Loucy (cell line): ENCODE measurements around the gene F12.

Experiments used
- H2AFZ ChIP-seq: fragments of 200-600 bp; sonication (generic); 2 replicates; pipeline ENCODE4 v1.6.0; 2016; ENCODE audit warnings: antibody characterized with exemption, mild to moderate bottlenecking, low read length, moderate library complexity
- H3F3A ChIP-seq: fragments of 200-600 bp; 2 replicates; pipeline ENCODE4 v1.6.0; 2016; ENCODE audit warnings: antibody characterized with exemption, low read depth, mild to moderate bottlenecking
- H3K27me3 ChIP-seq: fragments of 200-600 bp; sonication (generic); 2 replicates; pipeline ENCODE4 v1.6.1; 2014; ENCODE audit warnings: low read length, mild to moderate bottlenecking; ENCODE audit not compliant: insufficient read depth, poor library complexity, severe bottlenecking
- H3K36me3 ChIP-seq: fragments of 200-600 bp; sonication (generic); 2 replicates; pipeline ENCODE4 v1.6.1; 2016; ENCODE audit warnings: low read length; ENCODE audit not compliant: insufficient read depth
- H3K4me1 ChIP-seq: fragments of 200-600 bp; sonication (generic); 2 replicates; pipeline ENCODE4 v1.5.1; 2014; ENCODE audit warnings: low read length, mild to moderate bottlenecking; ENCODE audit not compliant: insufficient read depth, poor library complexity, severe bottlenecking
- H3K4me2 ChIP-seq: fragments of 200-600 bp; sonication (generic); 2 replicates; pipeline ENCODE4 v1.6.0; 2014; ENCODE audit warnings: antibody characterized with exemption, low read length, low read depth, mild to moderate bottlenecking; ENCODE audit not compliant: poor library complexity, severe bottlenecking
- H3K4me3 ChIP-seq: fragments of 200-600 bp; sonication (generic); 2 replicates; pipeline ENCODE4 v1.5.1; 2014; ENCODE audit warnings: low read length, mild to moderate bottlenecking, mixed read lengths; ENCODE audit not compliant: poor library complexity, severe bottlenecking
- H3K79me2 ChIP-seq: fragments of 200-600 bp; sonication (generic); 2 replicates; pipeline ENCODE4 v1.6.1; 2014; ENCODE audit warnings: low read length; ENCODE audit not compliant: insufficient read depth
- H3K9ac ChIP-seq: fragments of 200-600 bp; sonication (generic); 2 replicates; pipeline ENCODE4 v1.6.0; 2014; ENCODE audit warnings: mild to moderate bottlenecking, low read depth, low read length, moderate library complexity; ENCODE audit not compliant: poor library complexity, severe bottlenecking
- H3K9me2 ChIP-seq: fragments of 200-600 bp; sonication (generic); replicated peaks from 2 replicates; pipeline ENCODE4 v1.6.1; 2016; ENCODE audit warnings: low read depth, low read length, mixed read lengths
- H3K9me3 ChIP-seq: fragments of 200-600 bp; sonication (generic); 2 replicates; pipeline ENCODE4 v1.6.1; 2014; ENCODE audit warnings: mild to moderate bottlenecking, antibody characterized with exemption, low read length, low read depth; ENCODE audit not compliant: insufficient read depth
- H4K20me1 ChIP-seq: fragments of 200-600 bp; sonication (generic); 2 replicates; pipeline ENCODE4 v1.6.0; 2014; ENCODE audit warnings: antibody characterized with exemption, low read length, mild to moderate bottlenecking; ENCODE audit not compliant: insufficient read depth, poor library complexity, severe bottlenecking
- CTCF ChIP-seq: fragments of 200-600 bp; sonication (generic); conservative IDR thresholded peaks from 2 replicates; pipeline ENCODE4 v1.5.1; 2014; ENCODE audit warnings: mild to moderate bottlenecking, antibody characterized with exemption, low read length
- EZH2phosphoT487 ChIP-seq: fragments of 200-600 bp; IDR thresholded peaks from 2 replicates; pipeline ENCODE4 v1.6.1; 2018; ENCODE audit warnings: antibody characterized with exemption, mild to moderate bottlenecking, moderate library complexity, borderline replicate concordance

Gene F12

GRCh38 chr5:177449140-177450061 is 40.0 kb upstream of the F12 start:
- Histone ChIP-seq H3K4me1 (no peaks in the 10 kb centered on the region), H4K20me1 (peaks cover 3% of the 10 kb centered on the region), H3K4me3 (no peak overlapping the region)

GRCh38 chr5:177448244-177448950 is 39.0 kb upstream of the F12 start:
- H3K4me3 ChIP-seq, result no peak overlapping the region
- TF ChIP-seq CTCF (no peak), EZH2phosphoT487 (no peak)
- no peaks in the 10 kb centered on the region for H3K9me2 ChIP-seq
- H3K36me3 ChIP-seq, result no peaks in the 10 kb centered on the region
- H3K4me1 ChIP-seq, result no peaks in the 10 kb centered on the region
- H3K27me3 ChIP-seq, result no peaks in the 10 kb centered on the region
- peaks cover under 1% of the 10 kb centered on the region for H4K20me1 ChIP-seq
- H2AFZ ChIP-seq, result no peak overlapping the region
- no peak overlapping the region for H3K9ac ChIP-seq
- no peaks in the 10 kb centered on the region for H3K79me2 ChIP-seq
- no peaks in the 10 kb centered on the region for H3F3A ChIP-seq
- no peaks in the 10 kb centered on the region for H3K9me3 ChIP-seq
- peak overlapping the region; percentile 37 for H3K4me2 ChIP-seq

More at GRCh38 chr5:177449140-177450061, 40.0 kb upstream of the F12 start:
- no peaks in the 10 kb centered on the region for H3K79me2 ChIP-seq
- no peaks in the 10 kb centered on the region for H3F3A ChIP-seq
- H3K9me3 ChIP-seq, result no peaks in the 10 kb centered on the region
- TF ChIP-seq CTCF, result no peak
- no peak for TF ChIP-seq EZH2phosphoT487
- no peak overlapping the region for H3K4me2 ChIP-seq
- H2AFZ ChIP-seq, result no peak overlapping the region
- H3K36me3 ChIP-seq, result no peaks in the 10 kb centered on the region
- no peak overlapping the region for H3K9ac ChIP-seq
- no peaks in the 10 kb centered on the region for H3K9me2 ChIP-seq
- no peaks in the 10 kb centered on the region for H3K27me3 ChIP-seq

DNA sequence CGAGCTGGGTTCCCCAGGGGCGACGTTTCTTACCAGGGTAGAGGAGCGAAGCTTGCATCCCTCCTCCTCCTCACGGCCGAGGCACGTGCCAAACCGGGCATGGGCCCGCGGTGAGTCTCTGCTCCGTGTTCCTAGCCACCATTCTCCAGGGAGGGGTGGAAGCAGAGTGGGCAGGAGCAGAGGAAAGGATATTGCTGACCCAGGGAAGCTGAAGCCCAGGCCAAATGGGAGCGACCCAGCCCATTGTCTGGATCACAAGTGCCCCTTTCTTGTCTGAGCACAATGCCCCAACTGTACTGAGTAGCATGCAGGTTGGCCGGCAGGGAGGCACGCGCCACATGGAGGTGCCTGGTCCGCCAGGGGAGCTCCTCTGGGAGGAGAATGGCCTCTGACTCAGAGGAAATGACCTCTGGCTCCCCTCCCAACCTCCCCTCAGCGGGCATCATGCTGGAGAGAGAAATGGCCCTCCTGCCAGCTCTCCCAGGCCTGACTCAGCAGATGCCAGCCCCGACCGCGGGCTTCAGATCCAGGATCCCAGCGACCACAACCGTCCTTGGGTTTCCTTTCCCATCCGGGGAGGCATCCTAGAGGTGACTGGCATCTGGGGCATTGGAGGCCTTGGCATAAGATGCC is 38.4 kb upstream of the F12 start:
- no peaks in the 10 kb centered on the region for H3K27me3 ChIP-seq
- H3K4me2 ChIP-seq, result peak overlapping the region; percentile 37
- TF ChIP-seq CTCF (no peak), EZH2phosphoT487 (no peak)
- H3F3A ChIP-seq, result no peaks in the 10 kb centered on the region
- H3K9me2 ChIP-seq, result no peaks in the 10 kb centered on the region
- no peak overlapping the region for H3K9ac ChIP-seq
- H3K4me1 ChIP-seq, result no peaks in the 10 kb centered on the region
- no peaks in the 10 kb centered on the region for H3K79me2 ChIP-seq
- H3K9me3 ChIP-seq, result no peaks in the 10 kb centered on the region
- no peak overlapping the region for H2AFZ ChIP-seq
- no peaks in the 10 kb centered on the region for H3K36me3 ChIP-seq
- no peaks in the 10 kb centered on the region for H4K20me1 ChIP-seq
- no peak overlapping the region for H3K4me3 ChIP-seq
